Loucy (cell line): ENCODE results near the gene ZNF337.

Source experiments
- EZH2phosphoT487 ChIP-seq: fragments of 200-600 bp; IDR thresholded peaks from 2 replicates; pipeline ENCODE4 v1.6.1; 2018; ENCODE audit warnings: antibody characterized with exemption, mild to moderate bottlenecking, moderate library complexity, borderline replicate concordance
- TF ChIP-seq, protein P1 (sequence below): fragments of 200-600 bp; sonication (generic); conservative IDR thresholded peaks from 2 replicates; pipeline ENCODE4 v1.5.1; 2014; ENCODE audit warnings: mild to moderate bottlenecking, antibody characterized with exemption, low read length

DNA sequence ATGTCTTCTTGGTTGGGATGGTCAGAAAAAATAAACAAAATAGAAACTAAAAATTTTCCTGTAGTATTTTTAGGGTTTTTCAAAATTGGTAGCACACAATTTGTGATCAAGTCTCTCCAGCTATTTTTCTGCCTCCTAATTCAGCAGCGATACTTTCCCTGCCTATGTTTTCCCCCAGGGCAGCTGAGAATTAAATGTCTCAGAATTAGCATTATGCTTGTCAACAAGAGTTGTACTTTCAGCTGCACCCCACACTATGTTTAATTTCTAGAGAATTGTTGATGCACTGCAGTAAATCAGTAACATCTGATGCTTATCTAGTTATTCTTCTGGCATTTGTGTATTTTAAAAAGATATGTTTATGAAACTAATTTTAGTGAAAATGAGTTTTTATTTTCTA, 34.2 kb upstream of the ZNF337 start:
- TF ChIP-seq, protein P1, sequence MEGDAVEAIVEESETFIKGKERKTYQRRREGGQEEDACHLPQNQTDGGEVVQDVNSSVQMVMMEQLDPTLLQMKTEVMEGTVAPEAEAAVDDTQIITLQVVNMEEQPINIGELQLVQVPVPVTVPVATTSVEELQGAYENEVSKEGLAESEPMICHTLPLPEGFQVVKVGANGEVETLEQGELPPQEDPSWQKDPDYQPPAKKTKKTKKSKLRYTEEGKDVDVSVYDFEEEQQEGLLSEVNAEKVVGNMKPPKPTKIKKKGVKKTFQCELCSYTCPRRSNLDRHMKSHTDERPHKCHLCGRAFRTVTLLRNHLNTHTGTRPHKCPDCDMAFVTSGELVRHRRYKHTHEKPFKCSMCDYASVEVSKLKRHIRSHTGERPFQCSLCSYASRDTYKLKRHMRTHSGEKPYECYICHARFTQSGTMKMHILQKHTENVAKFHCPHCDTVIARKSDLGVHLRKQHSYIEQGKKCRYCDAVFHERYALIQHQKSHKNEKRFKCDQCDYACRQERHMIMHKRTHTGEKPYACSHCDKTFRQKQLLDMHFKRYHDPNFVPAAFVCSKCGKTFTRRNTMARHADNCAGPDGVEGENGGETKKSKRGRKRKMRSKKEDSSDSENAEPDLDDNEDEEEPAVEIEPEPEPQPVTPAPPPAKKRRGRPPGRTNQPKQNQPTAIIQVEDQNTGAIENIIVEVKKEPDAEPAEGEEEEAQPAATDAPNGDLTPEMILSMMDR = no peak
- no peak for TF ChIP-seq EZH2phosphoT487
